ENCODE data around the gene CELSR2.
"Not testable (repeated sequence)": the region's sequence is repeated elsewhere in the genome, so short reads cannot be mapped to it uniquely, and the experiment has no call there.

Gene CELSR2

GRCh38 chr1:109248797-109249629 is at the start of gene CELSR2:
TSS of gene CELSR2 (plus strand) at chr1:109249539. CDS start at chr1:109250080, 541 bp downstream.
- peak; percentile 55 for DNase-seq

- no peak for DNase-seq
These were observed 49.6 kb upstream of the CELSR2 start for GRCh38 chr1:109199710-109200109.

GRCh38 chr1:109201123-109201703 is 48.1 kb upstream of the CELSR2 start:
- DNase-seq = peak; percentile 14

- no peak for DNase-seq
These were observed 44.9 kb upstream of the CELSR2 start for GRCh38 chr1:109204484-109204883.

- DNase-seq = no peak
These were observed 43.0 kb upstream of the CELSR2 start for GRCh38 chr1:109206339-109206738.

- DNase-seq = no peak
These were observed 41.8 kb upstream of the CELSR2 start for GRCh38 chr1:109207467-109208103.

GRCh38 chr1:109208394-109208793 is 40.9 kb upstream of the CELSR2 start:
- no peak for DNase-seq

GRCh38 chr1:109208836-109209463 is 40.4 kb upstream of the CELSR2 start:
- no peak for DNase-seq

- no peak for DNase-seq
These were observed 39.3 kb upstream of the CELSR2 start for GRCh38 chr1:109210058-109210457.

GRCh38 chr1:109213345-109213823 is 36.0 kb upstream of the CELSR2 start:
- DNase-seq = no peak

- peak; percentile 84 for DNase-seq
These were observed 35.3 kb upstream of the CELSR2 start, which contains the start of gene SARS1 for GRCh38 chr1:109213824-109214693. TSS of gene SARS1 (plus strand) at chr1:109213918. CDS start at chr1:109213993, 75 bp downstream.

- peak; percentile 25 for DNase-seq
These were observed 34.4 kb upstream of the CELSR2 start for GRCh38 chr1:109214695-109215623.

GRCh38 chr1:109216662-109217061 is 32.7 kb upstream of the CELSR2 start:
- DNase-seq = no peak

- no peak for DNase-seq
These were observed 30.8 kb upstream of the CELSR2 start for GRCh38 chr1:109218516-109218915.

GRCh38 chr1:109221201-109221600 is 28.1 kb upstream of the CELSR2 start:
- not testable (repeated sequence) for DNase-seq

GRCh38 chr1:109225308-109225707 is 24.0 kb upstream of the CELSR2 start:
- DNase-seq = no peak

GRCh38 chr1:109225711-109226445 is 23.5 kb upstream of the CELSR2 start:
- no peak for DNase-seq

- DNase-seq = no peak
These were observed 21.2 kb upstream of the CELSR2 start for GRCh38 chr1:109228167-109228566.

GRCh38 chr1:109229531-109230127 is 19.7 kb upstream of the CELSR2 start:
- DNase-seq = no peak

GRCh38 chr1:109231066-109231465 is 18.3 kb upstream of the CELSR2 start:
- DNase-seq = no peak

All from activated CD4-positive, alpha-beta T cell treated with anti-CD3 and anti-CD28 coated beads, Interleukin-2, amount 50 U/mL, for 1 hour (primary cell).